A673 (cell line): ENCODE data around the gene C8G. TPM values are rescaled to one million over a fixed set of nuclear protein-coding genes. Genes with fewer than 3 reads are reported as not detected.

Experiments
- BruUV-seq: library from RNA; stranded (reverse); fragments of 400-500 nt; replicated peaks from 2 replicates; lab custom pipeline; 2021; lab: Mats Ljungman, UMichigan
- CTCF ChIA-PET: fragments of 300-600 bp; sonication (Branson Sonifier 250); formaldehyde crosslinking; loops from one replicate; lab custom pipeline; 2022; ENCODE audit warnings: antibody characterized with exemption; lab: Charles Lee
- POLR2A ChIA-PET: fragments of 300-600 bp; sonication (Branson Sonifier 250); formaldehyde crosslinking; loops from one replicate; lab custom pipeline; 2022; ENCODE audit warnings: antibody characterized with exemption; ENCODE audit not compliant: low non-redundant PET; lab: Charles Lee
- DNase-seq: peaks from one replicate; pipeline ENCODE4 v3.0.0-alpha.2; 2015; ENCODE audit warnings: low spot score
- H3K27ac ChIP-seq: fragments of 200-600 bp; sonication (generic); 2 replicates; pipeline ENCODE4 v1.5.1; 2016; ENCODE audit warnings: mixed run types, low read depth, mild to moderate bottlenecking, mixed read lengths, antibody characterized with exemption, low read length; ENCODE audit not compliant: poor library complexity, severe bottlenecking
- H3K27me3 ChIP-seq: fragments of 200-600 bp; sonication (generic); replicated peaks from 2 replicates; pipeline ENCODE4 v1.6.1; 2017; ENCODE audit warnings: mixed run types, low read depth, mild to moderate bottlenecking, mixed read lengths, antibody characterized with exemption, low read length; ENCODE audit not compliant: insufficient read depth, poor library complexity
- H3K36me3 ChIP-seq: fragments of 200-600 bp; sonication (generic); 2 replicates; pipeline ENCODE4 v1.6.1; 2016; ENCODE audit warnings: mixed run types, mild to moderate bottlenecking, mixed read lengths, antibody characterized with exemption, low read length; ENCODE audit not compliant: insufficient read depth, poor library complexity, severe bottlenecking
- H3K4me1 ChIP-seq: fragments of 200-600 bp; sonication (generic); 2 replicates; pipeline ENCODE4 v1.6.1; 2017; ENCODE audit warnings: mixed run types, mild to moderate bottlenecking, mixed read lengths, antibody characterized with exemption, low read length; ENCODE audit not compliant: insufficient read depth, poor library complexity, severe bottlenecking
- H3K4me3 ChIP-seq: fragments of 200-600 bp; sonication (generic); 2 replicates; pipeline ENCODE4 v1.5.1; 2016; ENCODE audit warnings: low read depth, mixed run types, mild to moderate bottlenecking, mixed read lengths, low read length; ENCODE audit not compliant: poor library complexity, severe bottlenecking
- H3K9me3 ChIP-seq: fragments of 200-600 bp; sonication (generic); 2 replicates; pipeline ENCODE4 v1.6.1; 2016; ENCODE audit warnings: mixed run types, low read depth, mild to moderate bottlenecking, mixed read lengths, antibody characterized with exemption, low read length; ENCODE audit not compliant: poor library complexity, severe bottlenecking
- EZH2 ChIP-seq: fragments of 200-600 bp; sonication (generic); IDR thresholded peaks from 2 replicates; pipeline ENCODE4 v1.6.1; 2017; ENCODE audit warnings: borderline replicate concordance, low read depth, mild to moderate bottlenecking, mixed read lengths, antibody characterized with exemption, low read length; ENCODE audit not compliant: poor library complexity, severe bottlenecking
- intact Hi-C: fragments of 100-400 bp; cut with micrococcal nuclease; formaldehyde crosslinking; loops from one replicate; pipeline ENCODE4 v1.10.0; 2022; ENCODE audit not compliant: unreplicated experiment
- total RNA-seq: library from RNA; stranded (reverse); gene quantifications from 2 replicates; pipeline ENCODE4 v1.2.3, GENCODE V29; 2021
- TF ChIP-seq, protein P1 (sequence below): fragments of 300-800, 200-600 bp; sonication (generic); conservative IDR thresholded peaks from 2 replicates; pipeline ENCODE4 v1.5.1; 2017; ENCODE audit warnings: low read depth, mild to moderate bottlenecking, antibody characterized with exemption, low read length, moderate library complexity, mixed read lengths

C8G gene
- total RNA-seq, 1 experiment from 2014 or later, result 0.75 TPM

- peak; percentile 52 for DNase-seq
- CTCF ChIA-PET, result no interaction called here
- intact Hi-C loops, result no loop called here
Observed at GRCh38 chr9:136944212-136944518, 878 bp upstream of the C8G start.

DNA sequence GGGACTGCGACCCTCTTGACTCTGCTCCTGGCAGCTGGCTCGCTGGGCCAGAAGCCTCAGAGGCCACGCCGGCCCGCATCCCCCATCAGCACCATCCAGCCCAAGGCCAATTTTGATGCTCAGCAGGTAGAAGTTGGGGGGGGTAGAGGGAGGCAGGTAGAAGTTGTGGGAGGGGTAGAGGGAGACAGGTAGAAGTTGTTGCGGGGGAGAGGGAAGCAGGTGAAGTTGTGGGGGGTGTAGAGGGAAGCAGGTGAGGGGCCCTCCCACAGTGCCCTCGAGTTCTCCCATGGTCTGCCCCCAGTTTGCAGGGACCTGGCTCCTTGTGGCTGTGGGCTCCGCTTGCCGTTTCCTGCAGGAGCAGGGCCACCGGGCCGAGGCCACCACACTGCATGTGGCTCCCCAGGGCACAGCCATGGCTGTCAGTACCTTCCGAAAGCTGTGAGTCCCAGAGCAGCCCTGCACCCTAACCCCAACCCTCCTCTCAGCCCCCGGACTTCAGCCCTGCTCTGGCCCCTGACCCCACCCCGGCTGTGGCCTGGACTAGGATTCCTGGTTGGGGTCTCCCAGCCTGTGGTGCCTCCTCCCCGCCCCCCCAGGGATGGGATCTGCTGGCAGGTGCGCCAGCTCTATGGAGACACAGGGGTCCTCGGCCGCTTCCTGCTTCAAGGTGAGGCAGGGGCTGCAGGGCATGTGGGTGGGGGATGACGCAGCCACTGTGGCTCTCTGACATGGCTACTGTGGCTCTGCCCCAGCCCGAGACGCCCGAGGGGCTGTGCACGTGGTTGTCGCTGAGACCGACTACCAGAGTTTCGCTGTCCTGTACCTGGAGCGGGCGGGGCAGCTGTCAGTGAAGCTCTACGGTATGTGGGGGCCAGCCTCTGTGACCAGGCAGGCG is 537 bp downstream of the C8G start:
- intact Hi-C loops, result no loop called here
- H3K4me1 ChIP-seq, result no peaks in the 10 kb centered on the region
- no peaks in the 10 kb centered on the region for H3K9me3 ChIP-seq
- H3K27ac ChIP-seq, result no peak overlapping the region
- POLR2A ChIA-PET, result no interaction called here
- no peaks in the 10 kb centered on the region for H3K27me3 ChIP-seq
- BruUV-seq, result no TSS peak
- CTCF ChIA-PET, result interaction anchor here (0.6 kb wide), 1 partner anchor 37 kb away, joined by 4 read pairs; no protein-coding TSS in a partner anchor
- no peak overlapping the region for H3K4me3 ChIP-seq
- TF ChIP-seq, protein P1, sequence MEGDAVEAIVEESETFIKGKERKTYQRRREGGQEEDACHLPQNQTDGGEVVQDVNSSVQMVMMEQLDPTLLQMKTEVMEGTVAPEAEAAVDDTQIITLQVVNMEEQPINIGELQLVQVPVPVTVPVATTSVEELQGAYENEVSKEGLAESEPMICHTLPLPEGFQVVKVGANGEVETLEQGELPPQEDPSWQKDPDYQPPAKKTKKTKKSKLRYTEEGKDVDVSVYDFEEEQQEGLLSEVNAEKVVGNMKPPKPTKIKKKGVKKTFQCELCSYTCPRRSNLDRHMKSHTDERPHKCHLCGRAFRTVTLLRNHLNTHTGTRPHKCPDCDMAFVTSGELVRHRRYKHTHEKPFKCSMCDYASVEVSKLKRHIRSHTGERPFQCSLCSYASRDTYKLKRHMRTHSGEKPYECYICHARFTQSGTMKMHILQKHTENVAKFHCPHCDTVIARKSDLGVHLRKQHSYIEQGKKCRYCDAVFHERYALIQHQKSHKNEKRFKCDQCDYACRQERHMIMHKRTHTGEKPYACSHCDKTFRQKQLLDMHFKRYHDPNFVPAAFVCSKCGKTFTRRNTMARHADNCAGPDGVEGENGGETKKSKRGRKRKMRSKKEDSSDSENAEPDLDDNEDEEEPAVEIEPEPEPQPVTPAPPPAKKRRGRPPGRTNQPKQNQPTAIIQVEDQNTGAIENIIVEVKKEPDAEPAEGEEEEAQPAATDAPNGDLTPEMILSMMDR, result no peak
- peaks cover 23% of the 10 kb centered on the region for H3K36me3 ChIP-seq
- DNase-seq, result no peak

More at GRCh38 chr9:136944212-136944518, 878 bp upstream of the C8G start:
- Histone ChIP-seq H3K27me3 (no peaks in the 10 kb centered on the region), H3K4me1 (no peaks in the 10 kb centered on the region), H3K36me3 (peaks cover 33% of the 10 kb centered on the region), H3K9me3 (no peaks in the 10 kb centered on the region), H3K4me3 (peak overlapping the region; percentile 92), H3K27ac (peak overlapping the region; percentile 90)
- BruUV-seq, result no TSS peak
- POLR2A ChIA-PET, result no interaction called here
- no peak for TF ChIP-seq EZH2
- TF ChIP-seq, protein P1, result no peak

DNA sequence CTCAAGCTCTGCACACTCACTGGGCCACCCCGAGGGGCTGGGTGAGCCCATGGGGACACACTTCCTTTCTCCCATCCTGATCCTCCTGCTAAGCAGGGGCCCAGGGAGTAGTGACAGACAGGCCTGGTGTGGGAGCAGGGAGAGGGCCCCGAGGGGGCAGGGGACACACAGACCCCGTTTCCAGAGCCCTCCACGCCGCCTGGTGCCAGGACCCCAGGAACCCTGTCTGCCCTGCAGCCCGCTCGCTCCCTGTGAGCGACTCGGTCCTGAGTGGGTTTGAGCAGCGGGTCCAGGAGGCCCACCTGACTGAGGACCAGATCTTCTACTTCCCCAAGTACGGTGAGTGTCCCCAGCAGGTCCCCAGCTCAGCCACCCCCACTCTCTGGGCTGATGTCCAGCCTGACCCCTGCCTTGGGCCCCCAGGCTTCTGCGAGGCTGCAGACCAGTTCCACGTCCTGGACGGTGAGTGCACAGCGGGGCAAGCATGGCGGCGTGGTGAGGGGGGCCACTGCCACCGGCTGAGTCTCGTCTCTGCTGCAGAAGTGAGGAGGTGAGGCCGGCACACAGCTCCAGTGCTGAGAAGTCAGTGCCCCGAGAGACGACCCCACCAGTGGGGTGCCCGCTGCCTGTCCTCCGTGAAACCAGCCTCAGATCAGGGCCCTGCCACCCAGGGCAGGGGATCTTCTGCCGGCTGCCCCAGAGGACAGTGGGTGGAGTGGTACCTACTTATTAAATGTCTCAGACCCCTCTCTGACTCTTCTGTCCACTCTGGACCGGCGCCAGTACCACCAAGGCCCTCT is 1.4 kb downstream of the C8G start:
- no peak for DNase-seq
- H3K4me3 ChIP-seq, result no peak overlapping the region
- ChIA-PET CTCF (no interaction called here), POLR2A (no interaction called here)
- no peaks in the 10 kb centered on the region for H3K9me3 ChIP-seq
- TF ChIP-seq, protein P1, result no peak
- TF ChIP-seq EZH2, result no peak
- intact Hi-C loops, result no loop called here
- no peaks in the 10 kb centered on the region for H3K27me3 ChIP-seq
- no TSS peak for BruUV-seq
- peaks cover 16% of the 10 kb centered on the region for H3K36me3 ChIP-seq
- no peak overlapping the region for H3K27ac ChIP-seq
- no peaks in the 10 kb centered on the region for H3K4me1 ChIP-seq
